ENCODE measurements around the gene PHETA1.

- TF ChIP-seq, protein P1, sequence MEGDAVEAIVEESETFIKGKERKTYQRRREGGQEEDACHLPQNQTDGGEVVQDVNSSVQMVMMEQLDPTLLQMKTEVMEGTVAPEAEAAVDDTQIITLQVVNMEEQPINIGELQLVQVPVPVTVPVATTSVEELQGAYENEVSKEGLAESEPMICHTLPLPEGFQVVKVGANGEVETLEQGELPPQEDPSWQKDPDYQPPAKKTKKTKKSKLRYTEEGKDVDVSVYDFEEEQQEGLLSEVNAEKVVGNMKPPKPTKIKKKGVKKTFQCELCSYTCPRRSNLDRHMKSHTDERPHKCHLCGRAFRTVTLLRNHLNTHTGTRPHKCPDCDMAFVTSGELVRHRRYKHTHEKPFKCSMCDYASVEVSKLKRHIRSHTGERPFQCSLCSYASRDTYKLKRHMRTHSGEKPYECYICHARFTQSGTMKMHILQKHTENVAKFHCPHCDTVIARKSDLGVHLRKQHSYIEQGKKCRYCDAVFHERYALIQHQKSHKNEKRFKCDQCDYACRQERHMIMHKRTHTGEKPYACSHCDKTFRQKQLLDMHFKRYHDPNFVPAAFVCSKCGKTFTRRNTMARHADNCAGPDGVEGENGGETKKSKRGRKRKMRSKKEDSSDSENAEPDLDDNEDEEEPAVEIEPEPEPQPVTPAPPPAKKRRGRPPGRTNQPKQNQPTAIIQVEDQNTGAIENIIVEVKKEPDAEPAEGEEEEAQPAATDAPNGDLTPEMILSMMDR (IDR thresholded peaks at IDR 0.05) = no peak
- TF ChIP-seq ZFX (IDR thresholded peaks at IDR 0.05; ENCODE audit: borderline replicate concordance) = no peak
Observed at GRCh38 chr12:111418594-111418880, 49.6 kb upstream of the PHETA1 start.
